GM23338 (cell line): ENCODE data around the gene SULT2B1. TPM values are rescaled to one million over a fixed set of nuclear protein-coding genes. Genes with fewer than 3 reads are reported as not detected.

Experiments used
- ATAC-seq: fragments of 200-7000 bp; cut with Tn5 transposase; 3 replicates; pipeline ENCODE4 v1.9.1; 2020
- DNase-seq: peaks from one replicate; pipeline ENCODE4 v3.0.0-alpha.2; 2015; ENCODE audit warnings: low spot score
- H2AFZ ChIP-seq: fragments of 200-600 bp; sonication (generic); 2 replicates; pipeline ENCODE4 v1.8.0; 2016; ENCODE audit warnings: antibody characterized with exemption, mild to moderate bottlenecking, moderate library complexity
- H3F3A ChIP-seq: fragments of 200-600 bp; sonication (generic); replicated peaks from 2 replicates; pipeline ENCODE4 v1.8.0; 2017; ENCODE audit warnings: antibody characterized with exemption, mixed run types, low read depth
- H3K27ac ChIP-seq: fragments of 200-600 bp; sonication (generic); 2 replicates; pipeline ENCODE4 v1.6.1; 2016; ENCODE audit warnings: low read depth
- H3K27me3 ChIP-seq: fragments of 200-600 bp; sonication (generic); 2 replicates; pipeline ENCODE4 v1.8.0; 2016; ENCODE audit warnings: mild to moderate bottlenecking, mixed run types, moderate library complexity; ENCODE audit not compliant: insufficient read depth
- H3K36me3 ChIP-seq: fragments of 200-600 bp; sonication (generic); 2 replicates; pipeline ENCODE4 v1.8.0; 2016; ENCODE audit warnings: mild to moderate bottlenecking; ENCODE audit not compliant: insufficient read depth
- H3K4me1 ChIP-seq: fragments of 200-600 bp; sonication (generic); 2 replicates; pipeline ENCODE4 v1.8.0; 2016; ENCODE audit warnings: mild to moderate bottlenecking, moderate library complexity; ENCODE audit not compliant: insufficient read depth
- H3K4me2 ChIP-seq: fragments of 200-600 bp; sonication (generic); 2 replicates; pipeline ENCODE4 v1.7.1; 2017; ENCODE audit warnings: mixed run types
- H3K4me3 ChIP-seq: fragments of 200-600 bp; sonication (generic); 2 replicates; pipeline ENCODE4 v1.6.1; 2016; ENCODE audit warnings: mixed run types
- H3K79me2 ChIP-seq: fragments of 200-600 bp; sonication (generic); replicated peaks from 2 replicates; pipeline ENCODE4 v1.8.0; 2017; ENCODE audit warnings: mild to moderate bottlenecking; ENCODE audit not compliant: insufficient read depth
- H3K9me2 ChIP-seq: fragments of 200-600 bp; sonication (generic); 2 replicates; pipeline ENCODE4 v1.8.0; 2017; ENCODE audit not compliant: insufficient read depth
- H4K20me1 ChIP-seq: fragments of 200-600 bp; sonication (generic); replicated peaks from 2 replicates; pipeline ENCODE4 v1.8.0; 2017; ENCODE audit warnings: mild to moderate bottlenecking; ENCODE audit not compliant: insufficient read depth
- H3K27ac Mint-ChIP-seq: 2 replicates; pipeline ENCODE4 v1.8.0; 2020; ENCODE audit warnings: inconsistent platforms, mild to moderate bottlenecking, moderate library complexity, mixed read lengths
- H3K27me3 Mint-ChIP-seq: 3 replicates; pipeline ENCODE4 v1.8.0; 2022; ENCODE audit warnings: low read depth, mild to moderate bottlenecking, moderate library complexity, mixed read lengths, inconsistent platforms; ENCODE audit not compliant: insufficient read depth, poor library complexity
- H3K36me3 Mint-ChIP-seq: 3 replicates; pipeline ENCODE4 v1.8.0; 2021; ENCODE audit warnings: low read depth, mild to moderate bottlenecking, inconsistent platforms, moderate library complexity, mixed read lengths
- H3K4me1 Mint-ChIP-seq: 3 replicates; pipeline ENCODE4 v1.8.0; 2020; ENCODE audit warnings: mild to moderate bottlenecking, inconsistent platforms, mixed read lengths
- H3K4me3 Mint-ChIP-seq: 3 replicates; pipeline ENCODE4 v1.8.0; 2021; ENCODE audit warnings: moderate library complexity, mild to moderate bottlenecking, inconsistent platforms, mixed read lengths
- H3K9me3 Mint-ChIP-seq: 3 replicates; pipeline ENCODE4 v1.8.0; 2020; ENCODE audit warnings: moderate library complexity, mild to moderate bottlenecking, inconsistent platforms, mixed read lengths
- CREB1 ChIP-seq: fragments of 250-450 bp; sonication (Bioruptor Pico); IDR thresholded peaks from 2 replicates; pipeline ENCODE4 v1.5.0; 2020; ENCODE audit warnings: low read depth, mild to moderate bottlenecking, moderate library complexity
- JUNB ChIP-seq: IDR thresholded peaks from one replicate; pipeline ENCODE4 v1.6.1; 2016; ENCODE audit warnings: antibody characterized with exemption; ENCODE audit not compliant: unreplicated experiment
- POLR2AphosphoS5 ChIP-seq: IDR thresholded peaks from 2 replicates; pipeline ENCODE4 v1.6.1; 2016; ENCODE audit warnings: antibody characterized with exemption, low read depth
- STAT1 ChIP-seq: IDR thresholded peaks from one replicate; pipeline ENCODE4 v1.6.1; 2016; ENCODE audit warnings: antibody characterized with exemption; ENCODE audit not compliant: unreplicated experiment
- ZNF331 ChIP-seq: fragments of 250-450 bp; sonication (Bioruptor Pico); IDR thresholded peaks from 2 replicates; pipeline ENCODE4 v1.5.0; 2020; ENCODE audit warnings: low read depth, mild to moderate bottlenecking, moderate library complexity
- ZNF462 ChIP-seq: fragments of 250-450 bp; sonication (Bioruptor Pico); IDR thresholded peaks from 2 replicates; pipeline ENCODE4 v1.5.0; 2020; ENCODE audit warnings: mild to moderate bottlenecking, moderate library complexity
- polyA plus RNA-seq: library from polyadenylated mRNA; unstranded; fragments of >200 nt; fragmentation: Nextera tagmentation; extraction: Ambion mirVana; gene quantifications from 2 replicates; pipeline ENCODE4 v1.2.1, GENCODE V29; 2016
- total RNA-seq: library from RNA; depleted of rRNA; stranded (reverse); fragments of >200 nt; shearing (Covaris generic); gene quantifications from 2 replicates; pipeline ENCODE4 v1.2.3, GENCODE V29; 2014
- TF ChIP-seq, protein P1 (sequence below): IDR thresholded peaks from 2 replicates; pipeline ENCODE4 v1.6.1; 2016; ENCODE audit warnings: antibody characterized with exemption

The SULT2B1 gene
- total and polyA plus RNA-seq, 2 experiments from 2014 or later, result 1.3 to 2.5 TPM

DNA sequence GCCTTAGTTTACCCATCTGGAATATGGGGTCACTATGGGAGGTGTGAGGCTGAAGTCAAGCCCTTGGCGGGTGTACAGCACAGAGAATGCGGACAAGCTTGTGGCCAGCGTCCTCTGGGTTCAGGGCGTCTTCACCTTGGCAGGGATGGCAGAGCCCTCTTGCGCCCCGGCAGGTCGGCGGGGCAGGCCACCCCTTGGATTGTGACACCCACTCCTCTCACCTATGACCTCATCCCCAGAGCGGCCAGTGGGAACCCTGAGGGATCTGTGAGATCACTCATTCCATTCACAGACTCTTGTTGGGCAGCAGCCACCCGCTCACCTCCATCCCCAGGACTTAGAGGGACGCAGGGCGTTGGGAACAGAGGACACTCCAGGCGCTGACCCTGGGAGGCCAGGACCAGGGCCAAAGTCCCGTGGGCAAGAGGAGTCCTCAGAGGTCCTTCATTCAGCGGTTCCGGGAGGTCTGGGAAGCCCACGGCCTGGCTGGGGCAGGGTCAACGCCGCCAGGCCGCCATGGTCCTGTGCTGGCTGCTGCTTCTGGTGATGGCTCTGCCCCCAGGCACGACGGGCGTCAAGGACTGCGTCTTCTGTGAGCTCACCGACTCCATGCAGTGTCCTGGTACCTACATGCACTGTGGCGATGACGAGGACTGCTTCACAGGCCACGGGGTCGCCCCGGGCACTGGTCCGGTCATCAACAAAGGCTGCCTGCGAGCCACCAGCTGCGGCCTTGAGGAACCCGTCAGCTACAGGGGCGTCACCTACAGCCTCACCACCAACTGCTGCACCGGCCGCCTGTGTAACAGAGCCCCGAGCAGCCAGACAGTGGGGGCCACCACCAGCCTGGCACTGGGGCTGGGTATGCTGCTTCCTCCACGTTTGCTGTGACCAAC is 54.7 kb downstream of the SULT2B1 start, which contains the start of gene SPACA4:
SPACA4 (plus strand) TSS at position 280 of the 896 bp plus-strand sequence; CDS start at position 517, 237 bp downstream.
- H3K79me2 ChIP-seq, result no peaks in the 10 kb centered on the region
- DNase-seq, result no peak
- no peaks in the 10 kb centered on the region for H3K36me3 ChIP-seq
- H3F3A ChIP-seq, result no peaks in the 10 kb centered on the region
- no peaks in the 10 kb centered on the region for H3K9me2 ChIP-seq
- H3K27ac Mint-ChIP-seq, result no peak within 1 kb of the TSS
- peaks cover 15% of the 10 kb centered on the region for H3K27me3 Mint-ChIP-seq
- no peaks in the 10 kb centered on the region for H3K4me1 ChIP-seq
- TF ChIP-seq ZNF462 (CRISPR knock-in tag) (no peak), CREB1 (CRISPR knock-in tag) (no peak), ZNF331 (CRISPR knock-in tag) (no peak), STAT1 (no peak), JUNB (no peak), POLR2AphosphoS5 (no peak)
- TF ChIP-seq, protein P1, sequence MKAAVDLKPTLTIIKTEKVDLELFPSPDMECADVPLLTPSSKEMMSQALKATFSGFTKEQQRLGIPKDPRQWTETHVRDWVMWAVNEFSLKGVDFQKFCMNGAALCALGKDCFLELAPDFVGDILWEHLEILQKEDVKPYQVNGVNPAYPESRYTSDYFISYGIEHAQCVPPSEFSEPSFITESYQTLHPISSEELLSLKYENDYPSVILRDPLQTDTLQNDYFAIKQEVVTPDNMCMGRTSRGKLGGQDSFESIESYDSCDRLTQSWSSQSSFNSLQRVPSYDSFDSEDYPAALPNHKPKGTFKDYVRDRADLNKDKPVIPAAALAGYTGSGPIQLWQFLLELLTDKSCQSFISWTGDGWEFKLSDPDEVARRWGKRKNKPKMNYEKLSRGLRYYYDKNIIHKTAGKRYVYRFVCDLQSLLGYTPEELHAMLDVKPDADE, result no peak
- no peaks in the 10 kb centered on the region for H3K9me3 Mint-ChIP-seq
- no peaks in the 10 kb centered on the region for H4K20me1 ChIP-seq
- H3K27me3 ChIP-seq, result no peaks in the 10 kb centered on the region
- no peak within 1 kb of the TSS for H3K4me3 ChIP-seq
- H3K36me3 Mint-ChIP-seq, result peaks cover under 1% of the 10 kb centered on the region; the same call in 1 of the 3 replicates
- no peak within 1 kb of the TSS for H3K27ac ChIP-seq
- H3K4me3 Mint-ChIP-seq, result no peak within 1 kb of the TSS
- no peak within 1 kb of the TSS for H3K4me2 ChIP-seq
- peaks cover 8% of the 10 kb centered on the region; the same call in 2 of the 3 replicates for H3K4me1 Mint-ChIP-seq
- no peak within 1 kb of the TSS for H2AFZ ChIP-seq
- ATAC-seq, result no peak
